Testis (tissue), 3 donors: ENCODE results near the gene ANKRD17. TPM values are rescaled to one million over a fixed set of nuclear protein-coding genes. Genes with fewer than 3 reads are reported as not detected.

ENCODE experiments used
- DNase-seq: peaks from one replicate; pipeline ENCODE4 v3.0.0-alpha.2; 2019
- H3K27ac ChIP-seq, 2 donors: fragments of 200-600 bp; sonication (generic); one replicate each; pipeline ENCODE4 v1.5.1; 2019
- H3K27me3 ChIP-seq: fragments of 200-600 bp; sonication (generic); one replicate; pipeline ENCODE4 v1.5.1; 2019
- H3K36me3 ChIP-seq: fragments of 200-600 bp; sonication (generic); one replicate; pipeline ENCODE4 v1.5.1; 2017; ENCODE audit warnings: low read depth; ENCODE audit errors: missing control alignments
- H3K4me1 ChIP-seq: fragments of 200-600 bp; sonication (generic); one replicate; pipeline ENCODE4 v1.5.1; 2019
- H3K4me3 ChIP-seq, 2 donors: fragments of 200-600 bp; sonication (generic); one replicate each; pipeline ENCODE4 v1.5.1; 2017 to 2019
- H3K9me3 ChIP-seq: fragments of 200-600 bp; sonication (generic); one replicate; pipeline ENCODE4 v1.5.1; 2017
- CTCF ChIP-seq, 3 experiments: fragments of 450-650 bp in 2 of 3; fragments of 200-600 bp in 1 of 3; sonication (generic) in 1 of 3; IDR thresholded peaks; one replicate each; pipeline ENCODE4 v1.5.1; 2016 to 2019; ENCODE audit warnings: antibody characterized with exemption in 3 of 3, mild to moderate bottlenecking in 2 of 3, moderate library complexity in 1 of 3
- POLR2A ChIP-seq: fragments of 450-650 bp; IDR thresholded peaks from one replicate; pipeline ENCODE4 v1.6.1; 2017; ENCODE audit warnings: antibody characterized with exemption, mild to moderate bottlenecking, moderate library complexity
- WGBS, 2 donors: methylation state at CpG; one replicate each; pipeline ENCODE4 v1.1.5; 2018; 5-methylcytosine and 5-hydroxymethylcytosine counted together
- intact Hi-C: fragments of 100-400 bp; cut with DNase I; formaldehyde crosslinking; loops from one replicate; pipeline ENCODE4 v1.15.1; 2023; ENCODE audit warnings: low total_unique reads
- polyA plus RNA-seq: library from polyadenylated mRNA; stranded (reverse); fragments of 350-450 nt; fragmentation: Illumina TruSeq; extraction: RNeasy Lipid Tissue Mini Kit (QIAGEN cat#74804); gene quantifications from one replicate; pipeline ENCODE4 v1.2.3, GENCODE V29; 2014; ENCODE audit warnings: low read depth, low replicate concordance; ENCODE audit not compliant: insufficient read depth
- total RNA-seq, 2 donors: library from RNA; depleted of rRNA; stranded (reverse); fragments of >200 nt; gene quantifications; one replicate each; pipeline ENCODE4 v1.2.3, GENCODE V29; 2016

ANKRD17 gene
- total and polyA plus RNA-seq, 3 donors from 2014 or later = 26.9 to 78.3 (median 68.9) TPM

- TF ChIP-seq CTCF (IDR thresholded peaks at IDR 0.05) (no peak), POLR2A (no peak)
- Histone ChIP-seq H3K4me1 (no peaks in the 10 kb centered on the region), H3K36me3 (no peaks in the 10 kb centered on the region), H3K4me3 (no peak overlapping the region), H3K27me3 (no peaks in the 10 kb centered on the region), H3K9me3 (no peaks in the 10 kb centered on the region), H3K27ac (no peak overlapping the region)
- DNase-seq = no peak
- intact Hi-C loops = no loop called here
- 87 to 96% methylated on average over 6 to 7 of the region's 7 CpGs for WGBS, 2 donors
Observed at GRCh38 chr4:73099143-73099542, 159.5 kb downstream of the ANKRD17 start.

- Histone ChIP-seq H3K36me3 (no peaks in the 10 kb centered on the region), H3K4me3 (no peak overlapping the region), H3K9me3 (no peaks in the 10 kb centered on the region), H3K27ac (no peak overlapping the region), H3K27me3 (no peaks in the 10 kb centered on the region), H3K4me1 (no peaks in the 10 kb centered on the region)
- no peak for DNase-seq
- TF ChIP-seq CTCF (IDR thresholded peaks at IDR 0.05) = no peak
- TF ChIP-seq POLR2A = no peak
- intact Hi-C loops = no loop called here
- 85 to 89% methylated on average over 7 of the region's 7 CpGs for WGBS, 2 donors
Observed at GRCh38 chr4:73098713-73099112, 159.9 kb downstream of the ANKRD17 start.

GRCh38 chr4:73098016-73098415, 160.6 kb downstream of the ANKRD17 start:
- Histone ChIP-seq H3K36me3 (no peaks in the 10 kb centered on the region), H3K4me1 (no peaks in the 10 kb centered on the region), H3K27ac (no peak overlapping the region), H3K4me3 (no peak overlapping the region), H3K9me3 (no peaks in the 10 kb centered on the region), H3K27me3 (no peaks in the 10 kb centered on the region)
- intact Hi-C loops = no loop called here
- TF ChIP-seq CTCF (IDR thresholded peaks at IDR 0.05) = no peak
- TF ChIP-seq POLR2A = no peak
- 72 to 89% methylated on average over 4 of the region's 4 CpGs for WGBS, 2 donors
- DNase-seq = no peak

GRCh38 chr4:73092868-73093267, 165.7 kb downstream of the ANKRD17 start:
- no peak for DNase-seq
- Histone ChIP-seq H3K4me3 (no peak overlapping the region), H3K36me3 (no peaks in the 10 kb centered on the region), H3K9me3 (no peaks in the 10 kb centered on the region), H3K27me3 (no peaks in the 10 kb centered on the region), H3K27ac (no peak overlapping the region), H3K4me1 (no peaks in the 10 kb centered on the region)
- WGBS, 2 donors = 48 to 55% methylated on average over 1 of the region's 1 CpG
- intact Hi-C loops = no loop called here
- TF ChIP-seq CTCF (IDR thresholded peaks at IDR 0.05) = no peak
- no peak for TF ChIP-seq POLR2A

GRCh38 chr4:73090738-73091137, 167.9 kb downstream of the ANKRD17 start:
- H3K9me3 ChIP-seq = no peaks in the 10 kb centered on the region
- intact Hi-C loops = no loop called here
- no peak overlapping the region for H3K4me3 ChIP-seq
- DNase-seq = no peak
- TF ChIP-seq POLR2A = no peak
- TF ChIP-seq CTCF (IDR thresholded peaks at IDR 0.05) = no peak
- H3K27ac ChIP-seq = no peak overlapping the region
- 91 to 100% methylated on average over 1 of the region's 1 CpG for WGBS, 2 donors
- H3K36me3 ChIP-seq = no peaks in the 10 kb centered on the region
- no peaks in the 10 kb centered on the region for H3K27me3 ChIP-seq
- no peaks in the 10 kb centered on the region for H3K4me1 ChIP-seq
